SIG-M5 (cell line): ENCODE results near the gene KRTAP23-1.

ENCODE experiments used
- DNase-seq: peaks from one replicate; lab custom pipeline; 2025; lab: John Stamatoyannopoulos, UW

KRTAP23-1 gene, protein sequence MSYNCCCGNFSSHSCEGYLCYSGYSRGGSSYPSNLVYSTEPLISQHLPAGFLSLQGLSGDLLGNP

DNA sequence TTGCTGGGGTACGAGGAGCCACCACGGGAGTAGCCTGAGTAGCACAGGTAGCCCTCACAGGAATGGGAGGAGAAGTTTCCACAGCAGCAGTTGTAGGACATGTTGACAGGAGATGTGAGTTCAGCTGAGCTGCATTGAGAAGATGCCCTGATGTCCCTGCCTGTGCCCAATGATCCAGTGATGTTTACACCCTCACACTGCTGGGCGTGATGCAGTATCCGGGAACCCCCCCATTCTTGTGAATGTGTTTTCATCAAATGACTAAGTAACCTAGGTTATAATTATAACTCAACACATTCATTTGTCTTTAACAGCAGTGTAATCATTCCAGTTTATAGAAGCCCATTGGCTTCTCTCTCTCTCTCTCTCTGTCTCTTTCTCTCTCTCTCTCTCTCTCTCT is at the start of gene KRTAP23-1:
KRTAP23-1 (minus strand) TSS at position 101 of the 400 bp plus-strand sequence; CDS start at position 101, 0 bp downstream.
- no peak for DNase-seq

DNA sequence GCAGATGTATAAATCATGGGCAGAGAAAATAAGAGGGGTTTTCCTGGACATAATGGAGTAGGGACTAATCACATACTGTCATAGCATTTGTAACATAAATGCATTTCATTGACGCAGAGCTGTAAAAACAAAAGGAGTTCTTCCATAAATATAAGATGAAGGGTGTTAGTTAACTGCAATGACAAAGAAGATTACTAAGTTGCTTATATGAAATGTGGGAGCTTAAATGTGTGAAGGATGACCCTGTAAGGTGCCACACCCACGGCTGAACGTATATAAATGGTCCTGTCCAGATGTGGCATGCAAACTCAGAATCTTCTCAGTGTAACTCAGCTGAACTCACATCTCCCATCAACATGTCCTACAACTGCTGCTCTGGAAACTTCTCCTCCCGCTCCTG is 47.3 kb upstream of the KRTAP23-1 start, which contains the start of gene KRTAP13-1:
KRTAP13-1 (plus strand) TSS at position 301 of the 400 bp plus-strand sequence; CDS start at position 357, 56 bp downstream.
- no peak for DNase-seq

DNA sequence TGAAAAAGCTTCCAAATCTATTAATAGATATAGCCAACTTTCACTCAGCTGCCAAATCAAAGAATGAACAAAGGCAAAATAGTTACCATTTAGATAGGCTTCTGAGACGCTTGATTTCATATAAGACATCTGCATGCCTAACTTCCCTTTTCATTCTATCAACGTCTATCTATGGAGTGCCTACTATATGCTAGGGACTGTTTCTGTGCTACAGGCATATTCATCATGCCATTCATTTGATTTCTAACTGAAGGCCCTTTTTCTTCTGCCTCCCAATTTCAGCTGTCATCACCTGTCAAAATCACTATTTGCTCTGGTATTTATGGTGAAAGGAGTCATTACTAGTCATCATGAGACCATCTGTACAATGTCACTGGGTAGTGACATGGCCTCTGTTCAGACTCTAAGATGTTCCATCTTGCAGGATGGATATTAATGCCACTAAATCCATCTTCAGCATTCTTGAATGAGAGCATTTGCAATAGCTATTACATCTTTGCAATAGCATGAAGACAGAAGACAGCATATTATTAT is 43.2 kb upstream of the KRTAP23-1 start:
- DNase-seq: no peak

DNA sequence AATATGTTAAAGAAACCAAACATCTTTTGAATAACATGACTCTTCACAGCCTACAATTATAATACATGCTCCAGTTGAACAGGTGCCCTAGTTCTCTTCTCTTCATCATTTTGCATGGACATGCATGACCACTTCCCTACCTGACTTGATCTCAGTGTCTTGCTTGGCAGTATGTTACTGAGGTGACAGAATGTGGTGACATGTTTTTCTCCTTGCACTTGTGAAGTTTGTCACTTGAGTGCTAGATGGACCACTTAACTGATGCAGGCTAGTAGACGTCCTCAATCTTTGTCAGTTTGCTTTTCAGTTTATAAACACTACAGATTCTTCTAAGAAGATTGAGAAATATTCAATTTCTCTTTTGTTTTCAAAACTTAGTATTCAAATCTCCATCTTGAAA is 33.8 kb upstream of the KRTAP23-1 start:
- DNase-seq: no peak

DNA sequence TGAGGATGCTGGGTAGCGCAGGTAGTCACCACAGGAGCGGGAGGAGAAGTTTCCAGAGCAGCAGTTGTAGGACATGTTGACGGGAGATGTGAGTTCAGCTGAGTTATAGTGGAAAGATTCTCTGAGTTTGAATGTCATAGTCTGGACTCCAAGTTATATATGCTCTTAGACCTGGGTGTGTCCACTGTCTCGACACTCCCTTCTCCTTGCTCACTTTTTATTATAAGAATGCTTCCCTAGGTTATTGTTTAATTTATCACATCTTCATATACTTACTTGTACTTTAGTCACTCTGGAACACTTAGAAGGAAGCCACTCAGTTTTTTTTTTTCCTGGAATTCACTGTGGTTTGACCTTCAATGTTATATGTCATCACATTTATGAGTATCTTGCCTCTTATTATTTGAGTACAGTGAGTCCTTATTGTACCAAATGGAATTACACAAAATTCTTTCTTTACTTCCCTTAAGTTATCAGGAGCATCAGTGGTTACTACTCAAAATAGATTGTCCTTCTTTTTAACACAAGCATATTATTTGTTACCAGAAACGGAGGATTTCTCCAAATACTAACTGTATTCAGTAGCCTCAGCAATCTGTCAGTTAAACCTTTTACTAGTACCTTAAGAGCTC is 23.8 kb upstream of the KRTAP23-1 start, which contains the start of gene KRTAP13-2:
KRTAP13-2 (minus strand) TSS at position 133 of the 632 bp plus-strand sequence; CDS start at position 75, 58 bp downstream.
- DNase-seq: no peak

DNA sequence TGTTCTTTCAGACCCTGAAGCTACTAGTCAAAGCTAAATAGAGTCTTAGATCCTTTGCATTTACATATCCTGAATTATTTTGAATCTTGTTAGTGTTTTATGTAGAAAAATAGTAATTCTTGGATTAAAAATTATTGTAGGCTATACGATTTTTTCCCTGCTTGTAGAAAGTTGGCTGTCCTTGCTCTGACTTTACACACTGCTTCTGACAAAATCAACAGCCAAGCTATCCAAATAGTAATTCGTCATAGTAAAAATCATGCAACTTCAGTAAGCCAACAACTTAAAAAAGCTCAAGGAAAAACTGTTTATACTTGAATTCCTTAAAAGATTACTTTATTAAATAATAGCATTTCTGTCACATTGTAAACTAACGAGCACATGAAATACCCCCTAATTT is 7.5 kb upstream of the KRTAP23-1 start:
- no peak for DNase-seq

DNA sequence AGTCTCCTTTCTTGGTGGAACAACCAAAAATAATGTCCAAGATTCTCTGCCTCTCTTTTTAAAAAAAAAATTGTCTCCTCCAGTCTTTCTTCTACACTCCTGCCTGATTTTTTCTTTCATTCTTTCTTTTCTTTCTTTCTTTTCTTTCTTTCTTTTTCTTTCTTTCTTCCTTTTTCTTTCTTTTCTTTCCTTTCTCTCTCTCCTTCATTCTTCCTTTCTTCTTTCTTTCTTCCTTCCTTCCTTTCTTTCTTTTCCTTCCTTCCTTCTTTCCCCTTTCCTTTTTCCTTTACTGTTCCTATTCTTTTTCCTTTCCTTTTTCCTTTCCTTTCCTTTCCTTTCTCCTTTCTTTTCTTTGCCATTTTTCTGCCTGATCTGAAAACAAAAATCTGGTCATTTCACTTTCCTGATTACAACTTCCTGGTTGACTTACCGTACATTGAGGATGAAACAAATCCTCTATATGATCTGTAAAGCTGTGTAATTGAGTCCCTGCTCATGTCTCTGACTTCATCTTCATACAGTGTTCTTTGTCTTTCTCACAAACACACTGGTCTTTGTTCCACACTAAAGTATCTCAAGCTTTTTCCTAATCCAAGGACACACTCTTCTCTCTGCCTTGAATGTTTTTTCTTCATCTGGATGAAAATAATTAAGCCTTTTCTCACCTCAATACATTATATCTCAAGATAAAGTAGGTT is 6.1 kb upstream of the KRTAP23-1 start:
- no peak for DNase-seq

DNA sequence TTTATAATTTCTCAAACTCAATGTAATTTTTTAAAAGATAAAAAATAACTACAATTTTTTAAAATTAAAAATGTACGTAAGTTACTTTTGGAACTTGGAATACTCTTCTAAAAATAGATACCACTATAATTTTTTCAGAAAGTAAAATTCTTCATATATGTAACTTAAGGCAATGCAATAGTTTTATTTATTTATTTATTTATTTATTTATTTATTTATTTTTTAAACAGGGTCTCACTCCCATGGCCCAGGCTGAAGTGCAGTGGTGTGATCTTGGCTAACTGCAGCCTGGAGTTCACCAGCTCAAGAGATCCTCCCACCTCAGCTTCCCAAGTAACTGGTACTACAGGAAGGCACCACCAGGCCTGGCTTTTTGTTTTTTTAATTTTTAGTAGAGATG is 3.1 kb upstream of the KRTAP23-1 start:
- no peak for DNase-seq

DNA sequence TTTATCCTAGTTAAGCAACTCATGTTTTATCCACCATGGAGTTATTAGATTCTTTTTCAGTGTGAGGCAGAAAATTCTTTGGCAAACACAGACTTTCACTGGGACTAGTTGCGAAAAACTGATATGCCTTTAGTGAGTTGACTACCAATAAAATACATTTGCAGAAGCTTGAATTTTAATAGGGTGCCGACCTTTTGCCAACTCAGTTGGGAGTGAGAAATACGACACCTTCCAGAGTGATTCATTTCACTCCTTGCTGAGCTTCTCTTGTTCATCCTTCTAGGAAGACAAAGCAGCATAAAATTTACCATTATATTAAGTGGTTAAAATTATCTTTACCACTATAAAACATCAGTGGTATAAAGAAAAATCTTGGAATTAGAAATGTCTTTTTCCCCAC is 1.2 kb upstream of the KRTAP23-1 start:
- no peak for DNase-seq

DNA sequence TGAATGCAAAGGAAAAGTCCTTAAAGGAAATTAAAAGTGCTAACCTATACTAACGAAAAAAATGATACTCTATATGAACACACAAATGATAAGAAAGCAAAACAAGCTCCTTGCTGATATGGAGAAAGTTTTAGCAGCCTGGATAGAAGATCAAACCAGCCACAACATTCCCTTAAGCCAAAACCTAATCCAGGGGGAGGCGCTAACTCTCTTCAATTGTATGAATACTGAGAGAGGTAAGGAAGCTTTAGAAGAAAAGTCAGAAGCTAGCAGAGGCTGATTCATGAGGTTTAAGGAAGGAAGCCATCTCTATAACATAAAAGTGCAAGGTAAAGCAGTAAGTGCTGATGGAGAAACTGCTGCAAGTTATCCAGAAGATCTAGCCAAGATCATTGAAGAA is 3.4 kb downstream of the KRTAP23-1 start:
- DNase-seq: no peak

DNA sequence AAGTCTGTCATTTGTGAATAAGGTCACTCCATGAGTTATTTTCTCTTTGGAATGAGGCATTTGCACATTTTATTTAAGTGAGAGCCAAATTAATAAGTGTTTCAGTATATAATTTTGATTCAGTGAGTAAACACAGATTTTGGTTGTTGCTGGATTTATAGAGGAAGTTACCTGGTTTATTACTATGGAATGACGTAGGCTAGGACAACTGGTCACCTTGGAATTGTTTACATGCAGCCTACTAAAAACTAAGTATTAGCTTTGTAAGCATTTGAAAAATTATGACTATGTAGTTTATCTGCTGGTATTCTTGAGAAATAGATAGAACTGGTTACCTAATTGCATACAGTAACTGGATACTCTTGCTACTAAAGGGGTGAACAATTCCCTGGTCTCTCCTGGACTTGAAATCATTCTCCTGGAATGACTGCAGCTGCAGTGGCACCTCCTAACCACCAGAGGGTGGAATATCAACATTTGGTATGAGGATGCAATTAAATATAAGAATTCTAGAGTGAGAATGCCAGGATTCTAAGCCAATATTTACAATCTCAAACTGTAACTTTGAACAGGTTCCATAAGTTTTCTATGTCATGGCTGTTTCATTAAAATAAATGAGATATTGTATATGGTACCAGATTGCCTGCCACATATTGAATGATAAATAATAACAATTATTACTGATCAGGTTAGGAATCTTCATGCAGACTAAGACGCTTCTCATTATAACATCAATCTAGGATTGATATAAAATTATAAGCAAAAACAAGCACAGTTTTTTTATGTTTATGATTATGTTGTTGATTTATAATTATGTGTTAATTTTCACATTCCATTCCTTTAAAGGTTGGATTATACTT is 7.5 kb downstream of the KRTAP23-1 start:
- DNase-seq: no peak

DNA sequence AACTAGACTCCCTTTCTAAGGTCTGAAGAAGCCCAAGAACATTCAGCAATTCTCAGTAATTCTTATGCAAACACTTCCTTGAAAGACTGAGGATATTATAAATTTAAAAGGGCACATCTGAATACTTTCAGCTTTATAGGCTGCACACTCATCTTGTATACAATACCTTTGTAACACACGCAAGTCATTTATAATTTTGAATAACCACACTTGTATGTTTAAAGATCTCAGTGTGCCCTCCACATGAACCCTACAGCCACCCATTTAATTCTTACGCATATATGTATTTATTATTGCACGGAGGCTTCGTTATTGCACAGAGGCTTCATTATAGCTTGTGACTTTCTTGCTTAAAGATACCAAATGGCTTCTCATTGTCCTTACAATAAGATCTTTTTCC is 9.7 kb downstream of the KRTAP23-1 start:
- no peak for DNase-seq

DNA sequence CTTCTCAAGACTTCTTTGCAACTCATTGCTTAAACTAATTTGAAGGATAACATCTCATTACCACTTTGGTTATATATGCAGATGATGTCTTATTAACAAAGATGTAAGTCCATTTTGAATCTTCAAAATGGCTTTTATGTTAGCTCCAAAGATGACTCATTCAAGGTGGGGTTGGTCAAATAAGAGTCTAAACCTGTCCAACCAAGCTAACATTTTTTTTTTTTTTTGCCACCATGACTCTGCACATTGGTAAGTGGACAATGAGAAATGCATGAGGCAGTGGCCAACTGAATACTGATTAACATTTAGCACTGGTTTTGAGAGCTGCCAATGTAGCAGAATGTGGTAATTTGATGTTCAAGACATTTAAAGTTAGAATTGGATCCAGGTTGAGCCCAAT is 10.6 kb downstream of the KRTAP23-1 start:
- DNase-seq: no peak

DNA sequence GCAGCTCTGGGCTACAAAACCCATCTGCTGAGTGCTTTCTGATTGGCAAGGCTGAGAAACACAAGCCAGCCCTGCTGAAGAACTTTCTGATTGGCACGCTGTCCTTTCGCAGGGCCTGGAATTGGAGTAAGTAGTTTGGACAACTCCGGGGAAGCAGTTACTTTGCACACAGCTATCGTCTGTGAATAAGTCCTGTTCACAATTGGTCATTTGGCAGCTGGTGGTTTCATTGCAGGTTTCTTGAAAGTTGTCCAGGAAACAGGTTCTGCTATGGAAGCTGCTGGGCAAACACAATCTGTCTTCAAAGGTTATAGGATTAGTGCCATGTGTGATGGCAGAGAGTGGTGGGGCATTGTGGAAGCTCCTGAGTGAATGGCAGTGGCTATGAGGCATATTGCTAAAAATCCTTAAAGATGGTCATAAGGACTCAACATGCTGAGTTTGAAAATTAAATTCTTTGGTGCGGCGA is 11.1 kb downstream of the KRTAP23-1 start, which contains the start of gene KRTAP27-1:
KRTAP27-1 (minus strand) TSS at position 419 of the 469 bp plus-strand sequence; CDS start at position 393, 26 bp downstream.
- no peak for DNase-seq

DNA sequence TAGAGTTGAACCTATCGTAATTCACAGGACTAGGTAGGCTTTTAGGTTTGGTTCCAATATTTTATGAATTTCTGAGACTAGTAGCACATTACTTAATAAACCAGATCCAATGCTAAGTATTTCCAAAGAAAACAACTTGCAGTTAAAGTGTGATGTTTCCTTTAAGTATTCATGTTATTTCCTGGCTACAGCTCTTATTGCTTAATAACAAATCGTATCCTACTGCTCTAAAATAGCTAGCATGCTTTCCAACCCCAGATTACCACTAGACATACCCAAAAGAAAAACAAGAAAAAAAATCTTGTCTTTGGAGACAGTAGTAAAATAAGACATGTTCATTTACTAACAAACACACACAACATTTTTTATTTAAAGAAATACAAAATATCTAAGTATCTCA is 11.8 kb downstream of the KRTAP23-1 start:
- DNase-seq: no peak

DNA sequence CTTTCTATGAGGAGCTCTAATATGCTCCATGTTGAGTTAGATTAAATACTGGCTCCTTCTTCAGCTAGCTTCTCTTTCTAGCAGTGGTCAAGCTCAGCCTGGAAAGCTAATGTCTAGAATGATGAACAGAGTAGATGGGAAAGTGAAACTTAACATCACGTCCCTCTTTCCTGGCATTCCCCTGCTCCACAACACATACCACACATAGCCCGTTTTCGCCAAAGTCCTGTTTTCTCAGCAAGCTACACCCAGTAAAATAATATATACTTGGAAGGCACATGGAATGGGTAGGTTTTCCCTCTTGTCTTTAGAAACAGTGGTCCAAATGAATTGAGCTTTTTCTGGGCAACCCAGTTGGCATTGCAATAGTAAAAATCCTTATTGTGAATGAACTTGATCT is 14.7 kb downstream of the KRTAP23-1 start:
- DNase-seq: no peak

DNA sequence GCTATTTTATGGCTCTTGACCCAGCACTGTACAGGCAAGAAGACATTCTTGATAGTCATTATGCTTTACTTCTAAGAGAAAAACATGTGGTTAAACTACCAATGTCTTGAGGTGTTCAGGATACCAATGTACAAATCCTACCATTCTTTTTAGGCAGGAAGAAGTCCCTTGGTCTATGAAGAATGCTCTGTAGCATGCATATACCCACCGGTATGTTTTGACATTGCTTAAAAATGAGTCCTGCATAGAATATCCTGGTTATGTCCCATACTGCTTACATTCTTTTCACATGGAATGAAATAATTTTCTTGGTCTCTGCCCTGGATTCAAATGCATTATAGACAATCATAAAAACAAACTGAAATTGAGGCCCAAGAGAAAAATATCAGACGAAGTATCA is 15.7 kb downstream of the KRTAP23-1 start:
- no peak for DNase-seq

DNA sequence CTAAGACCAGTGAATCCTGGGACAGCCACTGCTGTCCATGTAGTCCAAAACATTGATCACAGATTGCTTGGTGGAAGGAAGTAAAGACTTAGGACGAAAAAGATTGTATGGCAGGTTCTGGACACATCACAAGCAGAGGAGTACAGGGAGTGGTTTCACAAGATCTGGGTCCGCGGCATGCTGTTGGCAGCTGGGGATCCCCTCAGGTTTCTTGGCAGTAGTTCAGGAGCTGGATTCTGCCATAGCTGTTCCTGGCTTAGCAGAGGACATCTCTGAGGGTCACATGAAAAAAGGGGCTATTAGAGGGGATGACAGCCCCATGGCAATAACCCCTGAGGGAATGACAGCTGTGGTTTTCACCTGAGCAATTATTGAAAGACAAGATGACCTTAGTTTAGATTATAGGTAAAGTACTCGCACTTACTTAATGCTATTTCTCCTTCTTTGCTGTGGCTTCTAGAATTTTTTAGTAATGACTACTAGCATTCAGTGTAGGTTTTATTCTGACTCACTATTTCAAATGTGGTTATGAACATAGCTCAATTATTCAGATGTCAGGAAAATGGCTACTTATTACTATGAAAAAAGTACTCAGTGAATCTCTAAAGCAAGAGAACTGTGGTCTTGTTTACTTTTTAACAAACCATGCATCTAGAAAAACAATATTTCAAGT is 19.1 kb downstream of the KRTAP23-1 start:
- DNase-seq: no peak

DNA sequence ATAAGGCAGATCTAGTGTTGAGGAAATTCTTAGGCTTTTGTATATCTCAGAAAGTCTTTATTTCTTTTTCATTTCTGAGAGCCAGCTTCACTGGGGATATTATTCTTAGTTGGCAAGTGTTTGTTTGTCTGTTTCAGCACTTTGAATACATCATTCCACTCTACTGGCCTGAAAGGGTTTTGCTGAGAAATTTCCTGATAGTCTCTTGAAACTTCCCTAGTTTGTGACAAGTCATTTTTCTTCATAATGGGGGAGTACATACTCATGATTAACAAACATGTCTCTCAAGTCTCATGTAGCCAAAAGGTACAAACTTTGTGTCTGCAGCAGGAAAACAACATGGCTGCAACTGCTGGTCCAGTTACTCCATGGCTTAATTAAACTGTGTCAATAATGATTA is 22.0 kb downstream of the KRTAP23-1 start:
- no peak for DNase-seq

DNA sequence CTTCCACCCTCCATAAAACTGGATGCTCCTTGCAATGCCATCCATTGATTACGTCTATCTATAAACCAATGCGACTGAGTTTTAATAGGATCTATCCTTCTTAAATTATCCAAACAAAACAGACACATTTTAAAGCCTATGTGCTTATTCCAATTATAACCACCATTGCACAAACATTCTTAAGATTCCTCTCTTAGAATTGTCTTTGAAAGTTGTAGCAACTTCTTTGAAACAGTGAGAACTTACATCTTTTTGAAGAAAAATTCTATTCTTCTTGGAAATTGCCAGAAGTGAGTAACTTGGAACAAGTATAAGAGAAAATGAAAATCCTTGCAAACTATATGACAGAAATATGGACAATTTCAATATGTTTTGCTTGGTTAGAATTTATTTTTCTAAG is 28.2 kb downstream of the KRTAP23-1 start, which contains the start of gene KRTAP26-1:
KRTAP26-1 (minus strand) TSS at position 101 of the 400 bp plus-strand sequence. CDS start 280 bp downstream, outside the sequence.
- DNase-seq: no peak

DNA sequence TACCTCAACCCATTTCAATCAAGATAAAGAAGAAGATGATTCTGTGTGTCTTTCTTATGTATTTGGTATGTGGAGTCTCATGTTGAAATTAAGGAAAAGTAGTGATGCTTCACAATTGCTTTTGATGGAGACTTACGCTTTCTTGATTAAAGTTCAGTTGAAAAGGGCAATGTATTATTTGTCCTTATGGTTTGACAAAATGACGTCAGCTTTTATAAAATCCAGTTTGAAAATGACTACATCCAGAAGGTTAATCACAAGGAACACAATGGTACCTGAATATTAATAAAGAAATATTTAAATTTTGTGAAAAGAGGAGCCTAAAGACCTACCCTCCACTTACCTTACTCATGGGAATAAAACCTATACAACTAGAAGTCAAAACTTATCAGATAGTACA is 32.7 kb downstream of the KRTAP23-1 start:
- no peak for DNase-seq
